ENCODE measurements around the gene RASGRP3. TPM values are rescaled to one million over a fixed set of nuclear protein-coding genes. Genes with fewer than 3 reads are reported as not detected.

The RASGRP3 gene
- total RNA-seq, 1 experiment from 2014 or later: 4.6 TPM

DNA sequence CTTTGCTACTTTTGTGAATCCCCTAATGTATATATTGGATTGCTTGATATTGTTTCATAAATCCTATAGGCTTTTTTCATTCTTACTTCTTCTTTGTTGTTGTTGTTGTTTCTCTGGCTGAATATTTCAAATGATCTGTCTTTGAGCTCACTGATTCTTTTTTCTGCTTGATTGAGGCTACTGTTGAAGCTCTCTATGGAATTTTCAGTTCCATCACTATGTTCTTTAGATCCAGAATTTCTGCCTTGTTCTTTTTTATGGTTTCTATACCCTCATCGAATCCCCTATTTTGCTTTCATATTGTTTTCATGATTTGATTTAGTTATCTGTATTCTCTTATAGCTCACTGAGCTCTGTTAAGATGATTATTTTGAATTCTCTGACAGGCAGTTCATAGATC lies 24.6 kb upstream of the RASGRP3 start:
- Mint-ChIP-seq H3K9me3 (ENCODE audit: low read depth, unreplicated experiment) (no peaks in the 10 kb centered on the region), H3K4me3 (ENCODE audit: low read depth, unreplicated experiment) (no peak overlapping the region), H3K4me1 (ENCODE audit: low read depth, unreplicated experiment) (no peaks in the 10 kb centered on the region), H3K27me3 (ENCODE audit: unreplicated experiment) (no peaks in the 10 kb centered on the region), H3K27ac (ENCODE audit: unreplicated experiment) (no peak overlapping the region), H3K36me3 (ENCODE audit: insufficient read depth, unreplicated experiment) (no peaks in the 10 kb centered on the region)
- DNase-seq: no peak
- intact Hi-C loops (cut with micrococcal nuclease; ENCODE audit: unreplicated experiment): no loop called here
- TF ChIP-seq, protein P1, sequence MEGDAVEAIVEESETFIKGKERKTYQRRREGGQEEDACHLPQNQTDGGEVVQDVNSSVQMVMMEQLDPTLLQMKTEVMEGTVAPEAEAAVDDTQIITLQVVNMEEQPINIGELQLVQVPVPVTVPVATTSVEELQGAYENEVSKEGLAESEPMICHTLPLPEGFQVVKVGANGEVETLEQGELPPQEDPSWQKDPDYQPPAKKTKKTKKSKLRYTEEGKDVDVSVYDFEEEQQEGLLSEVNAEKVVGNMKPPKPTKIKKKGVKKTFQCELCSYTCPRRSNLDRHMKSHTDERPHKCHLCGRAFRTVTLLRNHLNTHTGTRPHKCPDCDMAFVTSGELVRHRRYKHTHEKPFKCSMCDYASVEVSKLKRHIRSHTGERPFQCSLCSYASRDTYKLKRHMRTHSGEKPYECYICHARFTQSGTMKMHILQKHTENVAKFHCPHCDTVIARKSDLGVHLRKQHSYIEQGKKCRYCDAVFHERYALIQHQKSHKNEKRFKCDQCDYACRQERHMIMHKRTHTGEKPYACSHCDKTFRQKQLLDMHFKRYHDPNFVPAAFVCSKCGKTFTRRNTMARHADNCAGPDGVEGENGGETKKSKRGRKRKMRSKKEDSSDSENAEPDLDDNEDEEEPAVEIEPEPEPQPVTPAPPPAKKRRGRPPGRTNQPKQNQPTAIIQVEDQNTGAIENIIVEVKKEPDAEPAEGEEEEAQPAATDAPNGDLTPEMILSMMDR (IDR thresholded peaks at IDR 0.05; ENCODE audit: unreplicated experiment): no peak
- CTCF ChIA-PET: no interaction called here
- BruUV-seq (replicated peaks): no TSS peak

DNA sequence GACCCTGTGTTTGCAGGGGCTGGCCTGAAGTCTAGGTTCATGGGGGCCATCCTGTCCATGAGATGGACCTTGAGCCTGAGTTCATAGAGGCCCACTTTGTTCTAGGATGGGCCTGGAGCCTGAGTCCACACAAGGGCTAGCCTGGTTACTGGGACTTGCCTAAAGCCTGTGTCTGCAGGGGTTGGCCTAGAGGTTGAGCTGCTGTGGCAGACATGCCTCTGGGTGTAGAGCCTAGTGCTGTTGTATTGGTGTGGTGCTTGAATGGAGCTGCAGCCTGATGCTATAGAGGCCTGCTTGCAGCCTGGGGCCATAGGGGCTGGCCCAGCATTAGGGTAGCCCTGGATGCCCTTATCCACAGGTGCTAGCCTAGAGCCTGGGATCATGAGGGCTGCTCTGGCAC lies 23.9 kb upstream of the RASGRP3 start:
- DNase-seq: no peak
- BruUV-seq (replicated peaks): no TSS peak
- Mint-ChIP-seq H3K9me3 (ENCODE audit: low read depth, unreplicated experiment) (no peaks in the 10 kb centered on the region), H3K27ac (ENCODE audit: unreplicated experiment) (no peak overlapping the region), H3K36me3 (ENCODE audit: insufficient read depth, unreplicated experiment) (no peaks in the 10 kb centered on the region), H3K4me1 (ENCODE audit: low read depth, unreplicated experiment) (no peaks in the 10 kb centered on the region), H3K4me3 (ENCODE audit: low read depth, unreplicated experiment) (no peak overlapping the region), H3K27me3 (ENCODE audit: unreplicated experiment) (no peaks in the 10 kb centered on the region)
- CTCF ChIA-PET: no interaction called here
- TF ChIP-seq, protein P1 (IDR thresholded peaks at IDR 0.05; ENCODE audit: unreplicated experiment): no peak
- intact Hi-C loops (cut with micrococcal nuclease; ENCODE audit: unreplicated experiment): no loop called here

DNA sequence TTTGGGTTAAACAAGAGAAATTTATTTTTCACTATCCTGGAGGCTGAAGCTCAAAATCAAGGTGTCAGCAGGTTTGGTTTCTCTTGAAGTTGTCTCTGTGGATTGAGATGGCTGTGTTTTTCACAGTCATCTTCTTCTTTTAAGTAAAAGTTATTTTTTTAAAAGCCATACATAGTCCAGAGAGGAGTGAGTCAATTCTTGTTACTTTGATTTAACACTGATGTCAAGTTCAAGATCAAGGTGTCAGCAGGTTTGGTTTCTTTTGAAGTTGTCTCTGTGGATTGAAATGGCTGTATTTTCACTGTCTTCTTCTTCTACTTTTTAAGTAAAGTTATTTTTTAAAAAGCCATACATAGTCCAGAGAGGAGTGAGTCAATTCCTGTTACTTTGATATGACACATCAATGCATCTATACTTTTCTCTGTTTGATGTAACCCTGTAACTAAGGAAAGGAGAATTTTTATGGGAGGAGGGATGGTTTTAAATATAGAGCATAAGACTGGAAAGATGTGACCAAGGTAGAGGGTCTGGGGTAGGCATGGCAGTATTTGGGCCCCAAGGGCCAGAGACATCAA lies 22.5 kb upstream of the RASGRP3 start:
- no peak overlapping the region for H3K27ac Mint-ChIP-seq (ENCODE audit: unreplicated experiment)
- H3K36me3 Mint-ChIP-seq (ENCODE audit: insufficient read depth, unreplicated experiment): no peaks in the 10 kb centered on the region
- intact Hi-C loops (cut with micrococcal nuclease; ENCODE audit: unreplicated experiment): no loop called here
- H3K27me3 Mint-ChIP-seq (ENCODE audit: unreplicated experiment): no peaks in the 10 kb centered on the region
- BruUV-seq (replicated peaks): no TSS peak
- TF ChIP-seq, protein P1 (IDR thresholded peaks at IDR 0.05; ENCODE audit: unreplicated experiment): no peak
- no peak for DNase-seq
- no peaks in the 10 kb centered on the region for H3K4me1 Mint-ChIP-seq (ENCODE audit: low read depth, unreplicated experiment)
- no peaks in the 10 kb centered on the region for H3K9me3 Mint-ChIP-seq (ENCODE audit: low read depth, unreplicated experiment)
- CTCF ChIA-PET: no interaction called here
- no peak overlapping the region for H3K4me3 Mint-ChIP-seq (ENCODE audit: low read depth, unreplicated experiment)

DNA sequence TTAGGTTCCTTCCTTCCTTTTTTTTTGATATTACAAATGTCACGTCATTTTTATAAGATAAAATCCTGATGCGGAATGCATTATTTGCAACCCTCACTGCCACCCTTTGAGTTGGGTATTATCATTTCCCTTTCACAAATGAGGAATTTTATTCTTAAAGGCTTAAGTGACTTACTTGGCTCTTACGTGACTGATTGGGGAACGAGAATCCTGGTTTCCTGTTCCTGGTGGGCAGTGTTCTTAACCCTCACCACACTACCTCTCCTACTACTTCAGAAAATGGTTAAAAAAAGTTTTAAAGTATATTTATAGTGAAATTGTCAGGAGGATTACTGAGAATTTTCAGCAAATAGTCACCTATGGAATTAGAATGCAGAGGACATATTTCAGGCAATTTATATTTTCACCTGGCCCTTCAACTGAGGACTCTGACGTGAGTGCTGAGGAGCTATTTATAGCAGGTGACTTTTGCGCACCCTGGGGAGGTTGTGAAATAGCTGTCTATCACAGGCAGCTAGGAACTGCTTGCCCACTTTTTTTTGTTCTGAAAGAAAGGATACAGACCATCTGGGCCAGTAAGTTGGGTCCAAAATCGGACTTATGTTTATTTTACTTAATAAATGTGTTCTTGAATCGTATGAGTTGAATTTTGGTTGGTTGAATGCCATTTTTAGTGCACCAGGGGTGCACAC lies 18.7 kb upstream of the RASGRP3 start:
- no peaks in the 10 kb centered on the region for H3K4me1 Mint-ChIP-seq (ENCODE audit: low read depth, unreplicated experiment)
- no peaks in the 10 kb centered on the region for H3K36me3 Mint-ChIP-seq (ENCODE audit: insufficient read depth, unreplicated experiment)
- intact Hi-C loops (cut with micrococcal nuclease; ENCODE audit: unreplicated experiment): no loop called here
- no peak overlapping the region for H3K27ac Mint-ChIP-seq (ENCODE audit: unreplicated experiment)
- H3K4me3 Mint-ChIP-seq (ENCODE audit: low read depth, unreplicated experiment): no peak overlapping the region
- BruUV-seq (replicated peaks): no TSS peak
- CTCF ChIA-PET: no interaction called here
- TF ChIP-seq, protein P1 (IDR thresholded peaks at IDR 0.05; ENCODE audit: unreplicated experiment): no peak
- no peaks in the 10 kb centered on the region for H3K27me3 Mint-ChIP-seq (ENCODE audit: unreplicated experiment)
- DNase-seq: no peak
- H3K9me3 Mint-ChIP-seq (ENCODE audit: low read depth, unreplicated experiment): no peaks in the 10 kb centered on the region

Measured in Calu3 (cell line).